ENCODE results near the gene IGF1. TPM values are rescaled to one million over a fixed set of nuclear protein-coding genes. Genes with fewer than 3 reads are reported as not detected.
A peak's percentile ranks its signal among the peaks of the same experiment; 100 is the strongest.

The IGF1 gene
- total and polyA plus RNA-seq, 4 donors = 5.0 to 60.7 (median 10.5) TPM

- Histone ChIP-seq H3K4me3 (no peak overlapping the region), H3K27ac (ENCODE audit: low read depth in 1 of 2, low read length in 1 of 2) (no peak overlapping the region), H3K27me3 (ENCODE audit: control insufficient read depth in 3 of 3, insufficient read depth in 3 of 3, low read length in 2 of 3) (no peaks in the 10 kb centered on the region), H3K9me3 (ENCODE audit: control insufficient read depth in 4 of 4, insufficient read depth in 3 of 4, low read length in 3 of 4) (no peaks in the 10 kb centered on the region), H3K4me1 (ENCODE audit: control insufficient read depth in 5 of 5, insufficient read depth in 5 of 5, low read length in 5 of 5) (peaks cover 0 to 24% (median 0%) of the 10 kb centered on the region in 5 donors), H3K9ac (ENCODE audit: insufficient read depth in 1 of 2, low read length in 2 of 2) (no peak overlapping the region), H3K36me3 (ENCODE audit: control insufficient read depth in 4 of 4, insufficient read depth in 4 of 4, low read length in 4 of 4) (no peaks in the 10 kb centered on the region)
- 62 to 78% methylated on average over 2 of the region's 2 CpGs for WGBS, 2 donors
- peak; percentile 66 for ATAC-seq (ENCODE audit: insufficient read depth, low FRiP score)
- TF ChIP-seq CTCF (IDR thresholded peaks at IDR 0.05; ENCODE audit: control extremely low read depth, extremely low read depth) = no peak
- no peak for DNase-seq
Observed at GRCh38 chr12:102504280-102504679, 23.9 kb upstream of the IGF1 start.

- H3K27me3 ChIP-seq (ENCODE audit: control insufficient read depth in 3 of 3, insufficient read depth in 3 of 3, low read length in 2 of 3) = no peaks in the 10 kb centered on the region
- DNase-seq = peak; percentile 30 to 82 (median 81)
- H3K4me3 ChIP-seq = no peak overlapping the region
- no peak overlapping the region for H3K9ac ChIP-seq (ENCODE audit: insufficient read depth in 1 of 2, low read length in 2 of 2)
- H3K4me1 ChIP-seq (ENCODE audit: control insufficient read depth in 5 of 5, insufficient read depth in 5 of 5, low read length in 5 of 5) = peaks cover 0 to 24% (median 0%) of the 10 kb centered on the region in 5 donors
- WGBS, 2 donors = 0 to 1% methylated on average over 1 of the region's 1 CpG
- no peak for ATAC-seq (ENCODE audit: insufficient read depth, low FRiP score)
- no peaks in the 10 kb centered on the region for H3K36me3 ChIP-seq (ENCODE audit: control insufficient read depth in 4 of 4, insufficient read depth in 4 of 4, low read length in 4 of 4)
- TF ChIP-seq CTCF (IDR thresholded peaks at IDR 0.05; ENCODE audit: control extremely low read depth, extremely low read depth) = no peak
- no peaks in the 10 kb centered on the region for H3K9me3 ChIP-seq (ENCODE audit: control insufficient read depth in 4 of 4, insufficient read depth in 3 of 4, low read length in 3 of 4)
- H3K27ac ChIP-seq (ENCODE audit: low read depth in 1 of 2, low read length in 1 of 2) = no peak overlapping the region
Observed at GRCh38 chr12:102503831-102504230, 23.5 kb upstream of the IGF1 start.

- peak in 1 of 3 donors; percentile 12 for DNase-seq
- Histone ChIP-seq H3K4me3 (no peak overlapping the region), H3K9me3 (ENCODE audit: control insufficient read depth in 4 of 4, insufficient read depth in 3 of 4, low read length in 3 of 4) (no peaks in the 10 kb centered on the region), H3K9ac (ENCODE audit: insufficient read depth in 1 of 2, low read length in 2 of 2) (no peak overlapping the region), H3K36me3 (ENCODE audit: control insufficient read depth in 4 of 4, insufficient read depth in 4 of 4, low read length in 4 of 4) (no peaks in the 10 kb centered on the region), H3K4me1 (ENCODE audit: control insufficient read depth in 5 of 5, insufficient read depth in 5 of 5, low read length in 5 of 5) (peaks cover 0 to 24% (median 0%) of the 10 kb centered on the region in 5 donors), H3K27ac (ENCODE audit: low read depth in 1 of 2, low read length in 1 of 2) (no peak overlapping the region), H3K27me3 (ENCODE audit: control insufficient read depth in 3 of 3, insufficient read depth in 3 of 3, low read length in 2 of 3) (no peaks in the 10 kb centered on the region)
- 64 to 71% methylated on average over 2 of the region's 2 CpGs for WGBS, 2 donors
- peak; percentile 14 for ATAC-seq (ENCODE audit: insufficient read depth, low FRiP score)
- no peak for TF ChIP-seq CTCF (IDR thresholded peaks at IDR 0.05; ENCODE audit: control extremely low read depth, extremely low read depth)
Observed at GRCh38 chr12:102503056-102503681, 22.8 kb upstream of the IGF1 start.

GRCh38 chr12:102501773-102502172 is 21.4 kb upstream of the IGF1 start:
- no peak for TF ChIP-seq CTCF (IDR thresholded peaks at IDR 0.05; ENCODE audit: control extremely low read depth, extremely low read depth)
- ATAC-seq (ENCODE audit: insufficient read depth, low FRiP score) (no peak), DNase-seq (no peak)
- Histone ChIP-seq H3K36me3 (ENCODE audit: control insufficient read depth in 4 of 4, insufficient read depth in 4 of 4, low read length in 4 of 4) (no peaks in the 10 kb centered on the region), H3K27me3 (ENCODE audit: control insufficient read depth in 3 of 3, insufficient read depth in 3 of 3, low read length in 2 of 3) (no peaks in the 10 kb centered on the region), H3K27ac (ENCODE audit: low read depth in 1 of 2, low read length in 1 of 2) (no peak overlapping the region), H3K9ac (ENCODE audit: insufficient read depth in 1 of 2, low read length in 2 of 2) (no peak overlapping the region), H3K4me3 (no peak overlapping the region), H3K4me1 (ENCODE audit: control insufficient read depth in 5 of 5, insufficient read depth in 5 of 5, low read length in 5 of 5) (peaks cover 0 to 24% (median 0%) of the 10 kb centered on the region in 5 donors), H3K9me3 (ENCODE audit: control insufficient read depth in 4 of 4, insufficient read depth in 3 of 4, low read length in 3 of 4) (no peaks in the 10 kb centered on the region)
- whole genome bisulfite sequencing, 2 donors = 61 to 75% methylated on average over 5 of the region's 5 CpGs

All from lung (tissue), 12 donors.